HCT116 (cell line): ENCODE data around the gene SSMEM1. TPM values are rescaled to one million over a fixed set of nuclear protein-coding genes. Genes with fewer than 3 reads are reported as not detected.

Experiments used
- total RNA-seq: library from RNA; stranded (reverse); gene quantifications from one replicate; pipeline ENCODE4 v1.2.1, GENCODE V29; 2021; ENCODE audit not compliant: unreplicated experiment

The SSMEM1 gene
- total RNA-seq, 1 experiment from 2014 or later, result not detected

Other genes with a start within 250 kb of the SSMEM1 start
- gene ZC3HC1, start 156.5 kb upstream of the SSMEM1 start, total RNA-seq, result 23.0 TPM
- gene KLHDC10, start 137.3 kb upstream of the SSMEM1 start, total RNA-seq, result 25.8 TPM
- gene TMEM209, start 2.5 kb upstream of the SSMEM1 start, total RNA-seq, result 35.8 TPM
- 1.5 TPM for gene CPA2, start 59.0 kb downstream of the SSMEM1 start, total RNA-seq
- gene CPA4, start 85.3 kb downstream of the SSMEM1 start, total RNA-seq, result 38.7 TPM
- not detected for gene CPA5, start 137.0 kb downstream of the SSMEM1 start, total RNA-seq
- gene CPA1, start 172.6 kb downstream of the SSMEM1 start, total RNA-seq, result 11.9 TPM
- gene CEP41, start 233.2 kb downstream of the SSMEM1 start, total RNA-seq, result 13.6 TPM